Suprapubic skin (tissue), 3 donors: Measurements from ENCODE around the gene OR2AT4.

ENCODE experiments used
- POLR2A ChIP-seq, 2 donors: fragments of 450-650 bp; IDR thresholded peaks; one replicate each; pipeline ENCODE4 v1.6.1; 2017; ENCODE audit warnings: antibody characterized with exemption in 2 of 2, mild to moderate bottlenecking in 2 of 2, moderate library complexity in 2 of 2
- TF ChIP-seq, protein P1 (sequence below), 2 donors: fragments of 200-600 bp in 1 of 2; fragments of 450-650 bp in 1 of 2; sonication (generic) in 1 of 2; IDR thresholded peaks; one replicate each; pipeline ENCODE4 v1.5.1; 2016 to 2019; ENCODE audit warnings: antibody characterized with exemption in 2 of 2, mild to moderate bottlenecking in 1 of 2, moderate library complexity in 1 of 2

GRCh38 chr11:75145972-75146519 lies 49.4 kb upstream of the OR2AT4 start:
- no peak for TF ChIP-seq POLR2A (IDR thresholded peaks at IDR 0.05)
- TF ChIP-seq, protein P1, sequence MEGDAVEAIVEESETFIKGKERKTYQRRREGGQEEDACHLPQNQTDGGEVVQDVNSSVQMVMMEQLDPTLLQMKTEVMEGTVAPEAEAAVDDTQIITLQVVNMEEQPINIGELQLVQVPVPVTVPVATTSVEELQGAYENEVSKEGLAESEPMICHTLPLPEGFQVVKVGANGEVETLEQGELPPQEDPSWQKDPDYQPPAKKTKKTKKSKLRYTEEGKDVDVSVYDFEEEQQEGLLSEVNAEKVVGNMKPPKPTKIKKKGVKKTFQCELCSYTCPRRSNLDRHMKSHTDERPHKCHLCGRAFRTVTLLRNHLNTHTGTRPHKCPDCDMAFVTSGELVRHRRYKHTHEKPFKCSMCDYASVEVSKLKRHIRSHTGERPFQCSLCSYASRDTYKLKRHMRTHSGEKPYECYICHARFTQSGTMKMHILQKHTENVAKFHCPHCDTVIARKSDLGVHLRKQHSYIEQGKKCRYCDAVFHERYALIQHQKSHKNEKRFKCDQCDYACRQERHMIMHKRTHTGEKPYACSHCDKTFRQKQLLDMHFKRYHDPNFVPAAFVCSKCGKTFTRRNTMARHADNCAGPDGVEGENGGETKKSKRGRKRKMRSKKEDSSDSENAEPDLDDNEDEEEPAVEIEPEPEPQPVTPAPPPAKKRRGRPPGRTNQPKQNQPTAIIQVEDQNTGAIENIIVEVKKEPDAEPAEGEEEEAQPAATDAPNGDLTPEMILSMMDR (IDR thresholded peaks at IDR 0.05), result no peak
